WTC11 (cell line): ENCODE data around the gene BOD1. TPM values are rescaled to one million over a fixed set of nuclear protein-coding genes. Genes with fewer than 3 reads are reported as not detected.

ENCODE experiments used
- ATAC-seq: fragments of 200-7000 bp; cut with Tn5 transposase; 2 replicates; pipeline ENCODE4 v1.10.0; 2021; ENCODE audit warnings: mild to moderate bottlenecking, moderate library complexity
- CTCF ChIA-PET: fragments of 300-600 bp; sonication (Branson Sonifier 250); formaldehyde crosslinking; loops from one replicate; lab custom pipeline; 2021; ENCODE audit warnings: antibody characterized with exemption; lab: Charles Lee
- POLR2A ChIA-PET: fragments of 350-600 bp; sonication (Branson Sonifier 250); formaldehyde crosslinking; loops from one replicate; lab custom pipeline; 2021; ENCODE audit warnings: antibody characterized with exemption; lab: Charles Lee
- DNase-seq: peaks from one replicate; pipeline ENCODE4 v3.0.0; 2021; ENCODE audit warnings: low spot score
- H3K27ac Mint-ChIP-seq: 2 replicates; pipeline ENCODE4 v1.8.0; 2021; ENCODE audit warnings: mixed read lengths
- H3K27me3 Mint-ChIP-seq: 2 replicates; pipeline ENCODE4 v1.8.0; 2021; ENCODE audit warnings: low read depth, mild to moderate bottlenecking, moderate library complexity, mixed read lengths
- H3K36me3 Mint-ChIP-seq: 2 replicates; pipeline ENCODE4 v1.8.0; 2021; ENCODE audit warnings: mixed read lengths
- H3K4me1 Mint-ChIP-seq: 2 replicates; pipeline ENCODE4 v1.8.0; 2022; ENCODE audit warnings: mixed read lengths
- H3K4me3 Mint-ChIP-seq: 2 replicates; pipeline ENCODE4 v1.8.0; 2021; ENCODE audit warnings: mild to moderate bottlenecking, moderate library complexity, mixed read lengths
- H3K9me3 Mint-ChIP-seq: 2 replicates; pipeline ENCODE4 v1.8.0; 2021; ENCODE audit warnings: mixed read lengths
- CREM ChIP-seq: sonication (generic); formaldehyde crosslinking; IDR thresholded peaks from 2 replicates; pipeline ENCODE4 v1.8.1; 2022; ENCODE audit warnings: mild to moderate bottlenecking, missing genetic modification reagents, moderate library complexity
- EMX1 ChIP-seq: fragments of 250-450 bp; sonication (Bioruptor Pico); IDR thresholded peaks from 2 replicates; pipeline ENCODE4 v1.8.0; 2021; ENCODE audit warnings: mild to moderate bottlenecking
- ESRRA ChIP-seq: sonication (generic); formaldehyde crosslinking; IDR thresholded peaks from 2 replicates; pipeline ENCODE4 v1.8.1; 2022; ENCODE audit warnings: mild to moderate bottlenecking, missing genetic modification reagents, borderline replicate concordance
- FOXP1 ChIP-seq: sonication (generic); formaldehyde crosslinking; IDR thresholded peaks from 2 replicates; pipeline ENCODE4 v1.8.0; 2022; ENCODE audit warnings: missing genetic modification reagents, mild to moderate bottlenecking, moderate library complexity, borderline replicate concordance
- HMGA2 ChIP-seq: fragments of 250-450 bp; sonication (Bioruptor Pico); IDR thresholded peaks from 2 replicates; pipeline ENCODE4 v1.4.0; 2021; ENCODE audit warnings: mild to moderate bottlenecking, moderate library complexity
- HMGXB4 ChIP-seq: sonication (generic); formaldehyde crosslinking; IDR thresholded peaks from 2 replicates; pipeline ENCODE4 v1.8.1; 2023; ENCODE audit warnings: mild to moderate bottlenecking, moderate library complexity, missing genetic modification reagents
- MAX ChIP-seq: sonication (generic); formaldehyde crosslinking; IDR thresholded peaks from 2 replicates; pipeline ENCODE4 v1.8.0; 2022; ENCODE audit warnings: mild to moderate bottlenecking, missing genetic modification reagents
- NFATC4 ChIP-seq: fragments of 250-450 bp; sonication (Bioruptor Pico); IDR thresholded peaks from 2 replicates; pipeline ENCODE4 v1.9.0; 2021; ENCODE audit warnings: mild to moderate bottlenecking
- TEAD4 ChIP-seq: sonication (generic); formaldehyde crosslinking; IDR thresholded peaks from 2 replicates; pipeline ENCODE4 v1.8.0; 2022; ENCODE audit warnings: mild to moderate bottlenecking, missing genetic modification reagents
- USF2 ChIP-seq: sonication (generic); formaldehyde crosslinking; IDR thresholded peaks from 2 replicates; pipeline ENCODE4 v1.8.1; 2023; ENCODE audit warnings: mild to moderate bottlenecking, missing genetic modification reagents, moderate library complexity
- ZNF219 ChIP-seq: sonication (generic); formaldehyde crosslinking; IDR thresholded peaks from 2 replicates; pipeline ENCODE4 v1.8.0; 2023; ENCODE audit warnings: missing genetic modification reagents, mild to moderate bottlenecking, borderline replicate concordance
- total RNA-seq: library from RNA; stranded (reverse); gene quantifications from 3 replicates; pipeline ENCODE4 v1.2.3, GENCODE V29; 2021
- TF ChIP-seq, protein P1 (sequence below): fragments of 250-450 bp; sonication (Bioruptor Pico); IDR thresholded peaks from 2 replicates; pipeline ENCODE4 v1.9.0; 2021; ENCODE audit warnings: mild to moderate bottlenecking
- TF ChIP-seq, protein P2 (sequence below): fragments of 200-600 bp; IDR thresholded peaks from 2 replicates; pipeline ENCODE4 v1.8.0; 2022; ENCODE audit warnings: antibody characterized with exemption
- TF ChIP-seq, protein P3 (sequence below): sonication (generic); formaldehyde crosslinking; IDR thresholded peaks from 2 replicates; pipeline ENCODE4 v1.8.0; 2022; ENCODE audit warnings: missing genetic modification reagents

Gene BOD1
- total RNA-seq, 1 experiment from 2014 or later = 120 TPM

DNA sequence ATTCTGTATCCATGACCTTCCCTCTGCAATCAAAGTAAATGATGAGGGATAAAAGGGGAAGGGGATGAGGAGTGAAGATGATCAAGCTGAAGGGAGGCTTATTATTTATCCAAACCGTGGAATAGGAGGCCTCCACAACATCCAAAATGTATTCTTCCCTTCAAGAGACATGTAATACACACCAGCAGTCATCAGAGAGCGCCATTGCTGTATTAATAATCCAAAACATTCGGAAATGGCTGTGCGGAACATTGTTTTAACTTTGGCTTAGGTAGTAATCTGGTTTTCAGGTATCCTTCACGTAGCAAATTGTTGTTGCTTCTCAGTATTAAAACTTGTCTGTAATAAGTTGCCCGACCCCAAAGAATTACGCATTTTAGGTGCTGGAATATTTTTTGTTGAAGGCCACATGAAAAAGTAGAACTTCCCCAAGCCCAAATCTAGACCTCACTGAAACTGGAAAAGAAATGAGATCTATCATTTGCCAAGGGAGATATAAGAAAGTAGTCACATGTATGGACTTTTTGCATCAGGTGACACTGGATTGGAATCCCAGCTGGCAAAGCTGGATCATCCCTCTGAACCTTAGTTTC, 2.6 kb upstream of the BOD1 start:
- Mint-ChIP-seq H3K4me1 (peaks cover 47% of the 10 kb centered on the region), H3K36me3 (peaks cover 7% of the 10 kb centered on the region; the same call in 1 of the 2 replicates), H3K27ac (no peak overlapping the region), H3K4me3 (no peak overlapping the region), H3K9me3 (no peaks in the 10 kb centered on the region), H3K27me3 (no peaks in the 10 kb centered on the region)
- TF ChIP-seq, protein P1, sequence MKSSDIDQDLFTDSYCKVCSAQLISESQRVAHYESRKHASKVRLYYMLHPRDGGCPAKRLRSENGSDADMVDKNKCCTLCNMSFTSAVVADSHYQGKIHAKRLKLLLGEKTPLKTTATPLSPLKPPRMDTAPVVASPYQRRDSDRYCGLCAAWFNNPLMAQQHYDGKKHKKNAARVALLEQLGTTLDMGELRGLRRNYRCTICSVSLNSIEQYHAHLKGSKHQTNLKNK = no peak
- TF ChIP-seq, protein P2, sequence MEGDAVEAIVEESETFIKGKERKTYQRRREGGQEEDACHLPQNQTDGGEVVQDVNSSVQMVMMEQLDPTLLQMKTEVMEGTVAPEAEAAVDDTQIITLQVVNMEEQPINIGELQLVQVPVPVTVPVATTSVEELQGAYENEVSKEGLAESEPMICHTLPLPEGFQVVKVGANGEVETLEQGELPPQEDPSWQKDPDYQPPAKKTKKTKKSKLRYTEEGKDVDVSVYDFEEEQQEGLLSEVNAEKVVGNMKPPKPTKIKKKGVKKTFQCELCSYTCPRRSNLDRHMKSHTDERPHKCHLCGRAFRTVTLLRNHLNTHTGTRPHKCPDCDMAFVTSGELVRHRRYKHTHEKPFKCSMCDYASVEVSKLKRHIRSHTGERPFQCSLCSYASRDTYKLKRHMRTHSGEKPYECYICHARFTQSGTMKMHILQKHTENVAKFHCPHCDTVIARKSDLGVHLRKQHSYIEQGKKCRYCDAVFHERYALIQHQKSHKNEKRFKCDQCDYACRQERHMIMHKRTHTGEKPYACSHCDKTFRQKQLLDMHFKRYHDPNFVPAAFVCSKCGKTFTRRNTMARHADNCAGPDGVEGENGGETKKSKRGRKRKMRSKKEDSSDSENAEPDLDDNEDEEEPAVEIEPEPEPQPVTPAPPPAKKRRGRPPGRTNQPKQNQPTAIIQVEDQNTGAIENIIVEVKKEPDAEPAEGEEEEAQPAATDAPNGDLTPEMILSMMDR = peak; percentile 42
- POLR2A ChIA-PET = no interaction called here
- CTCF ChIA-PET = interaction anchor here (1.3 to 2.4 kb wide), 6 partner anchors 28 to 365 kb away, joined by 4 to 23 read pairs (median 6); no protein-coding TSS in a partner anchor
- ATAC-seq (no peak), DNase-seq (no peak)

- peak; percentile 64 for DNase-seq
- POLR2A ChIA-PET = interaction anchor here (0.7 to 1.3 kb wide), 7 partner anchors 11 to 374 kb away, joined by 3 to 8 read pairs (median 3); partner anchors contain the start of genes CPEB4 and STC2
- peak overlapping the region; percentile 92 for H3K4me3 Mint-ChIP-seq
- peak; percentile 29 for ATAC-seq
- CTCF ChIA-PET = interaction anchor here (0.7 to 2.3 kb wide), 43 partner anchors 11 to 701 kb away, joined by 3 to 19 read pairs (median 4); partner anchors contain the start of genes CPEB4 and NSG2
- H3K36me3 Mint-ChIP-seq = peaks cover 32% of the 10 kb centered on the region
- TF ChIP-seq, protein P1 = no peak
- no peak for TF ChIP-seq EMX1 (CRISPR knock-in tag)
- TF ChIP-seq CREM (CRISPR knock-in tag) = no peak
- TF ChIP-seq, protein P3, sequence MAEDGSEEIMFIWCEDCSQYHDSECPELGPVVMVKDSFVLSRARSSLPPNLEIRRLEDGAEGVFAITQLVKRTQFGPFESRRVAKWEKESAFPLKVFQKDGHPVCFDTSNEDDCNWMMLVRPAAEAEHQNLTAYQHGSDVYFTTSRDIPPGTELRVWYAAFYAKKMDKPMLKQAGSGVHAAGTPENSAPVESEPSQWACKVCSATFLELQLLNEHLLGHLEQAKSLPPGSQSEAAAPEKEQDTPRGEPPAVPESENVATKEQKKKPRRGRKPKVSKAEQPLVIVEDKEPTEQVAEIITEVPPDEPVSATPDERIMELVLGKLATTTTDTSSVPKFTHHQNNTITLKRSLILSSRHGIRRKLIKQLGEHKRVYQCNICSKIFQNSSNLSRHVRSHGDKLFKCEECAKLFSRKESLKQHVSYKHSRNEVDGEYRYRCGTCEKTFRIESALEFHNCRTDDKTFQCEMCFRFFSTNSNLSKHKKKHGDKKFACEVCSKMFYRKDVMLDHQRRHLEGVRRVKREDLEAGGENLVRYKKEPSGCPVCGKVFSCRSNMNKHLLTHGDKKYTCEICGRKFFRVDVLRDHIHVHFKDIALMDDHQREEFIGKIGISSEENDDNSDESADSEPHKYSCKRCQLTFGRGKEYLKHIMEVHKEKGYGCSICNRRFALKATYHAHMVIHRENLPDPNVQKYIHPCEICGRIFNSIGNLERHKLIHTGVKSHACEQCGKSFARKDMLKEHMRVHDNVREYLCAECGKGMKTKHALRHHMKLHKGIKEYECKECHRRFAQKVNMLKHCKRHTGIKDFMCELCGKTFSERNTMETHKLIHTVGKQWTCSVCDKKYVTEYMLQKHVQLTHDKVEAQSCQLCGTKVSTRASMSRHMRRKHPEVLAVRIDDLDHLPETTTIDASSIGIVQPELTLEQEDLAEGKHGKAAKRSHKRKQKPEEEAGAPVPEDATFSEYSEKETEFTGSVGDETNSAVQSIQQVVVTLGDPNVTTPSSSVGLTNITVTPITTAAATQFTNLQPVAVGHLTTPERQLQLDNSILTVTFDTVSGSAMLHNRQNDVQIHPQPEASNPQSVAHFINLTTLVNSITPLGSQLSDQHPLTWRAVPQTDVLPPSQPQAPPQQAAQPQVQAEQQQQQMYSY (CRISPR knock-in tag) = no peak
- peak; percentile 41; the same call in 1 of the 2 replicates for TF ChIP-seq FOXP1
- TF ChIP-seq MAX (CRISPR knock-in tag) = peak; percentile 15
- TF ChIP-seq NFATC4 (CRISPR knock-in tag) = no peak
- TF ChIP-seq HMGA2 = no peak
- TF ChIP-seq TEAD4 (CRISPR knock-in tag) = no peak
- no peak for TF ChIP-seq ESRRA (CRISPR knock-in tag)
- no peak; the same call in 1 of the 2 replicates for TF ChIP-seq ZNF219
- TF ChIP-seq USF2 = peak; percentile 42; the same call in 1 of the 2 replicates
- peak; percentile 72 for TF ChIP-seq HMGXB4 (CRISPR knock-in tag)
- H3K4me1 Mint-ChIP-seq = peaks cover 45% of the 10 kb centered on the region
- H3K27me3 Mint-ChIP-seq = no peaks in the 10 kb centered on the region
- H3K27ac Mint-ChIP-seq = peak overlapping the region; percentile 86
- H3K9me3 Mint-ChIP-seq = no peaks in the 10 kb centered on the region
Observed at GRCh38 chr5:173615884-173616576, 420 bp downstream of the BOD1 start.
